Transverse colon (tissue), 4 donors: ENCODE results near the gene EMC9. TPM values are rescaled to one million over a fixed set of nuclear protein-coding genes. Genes with fewer than 3 reads are reported as not detected.
A peak's percentile ranks its signal among the peaks of the same experiment; 100 is the strongest.

Experiments used
- DNase-seq: peaks from one replicate; pipeline ENCODE4 v3.0.0-alpha.2; 2019
- H3K27ac ChIP-seq, 4 donors: fragments of 200-600 bp; sonication (generic); 2 replicates each; pipeline ENCODE4 v1.5.1; 2016 to 2018; ENCODE audit warnings: inconsistent platforms in 4 of 4
- H3K27me3 ChIP-seq: fragments of 200-600 bp; sonication (generic); 2 replicates; pipeline ENCODE4 v1.5.1; 2017; ENCODE audit warnings: inconsistent platforms
- H3K36me3 ChIP-seq, 4 donors: fragments of 200-600 bp; sonication (generic); 2 replicates each; pipeline ENCODE4 v1.5.1; 2017 to 2019; ENCODE audit warnings: inconsistent platforms in 4 of 4
- H3K4me1 ChIP-seq, 4 donors: fragments of 200-600 bp; sonication (generic); 2 replicates each; pipeline ENCODE4 v1.5.1; 2017 to 2020; ENCODE audit warnings: inconsistent platforms in 4 of 4
- H3K4me3 ChIP-seq, 4 donors: fragments of 200-600 bp; sonication (generic); 1 replicate in 1 of 4; 2 replicates in 3 of 4; pipeline versions ENCODE4 v1.5.1 to v1.6.1; 2017 to 2019; ENCODE audit warnings: inconsistent platforms in 4 of 4
- H3K9me3 ChIP-seq, 2 donors: fragments of 200-600 bp; sonication (generic); 2 replicates each; pipeline ENCODE4 v1.5.1; 2017 to 2019; ENCODE audit warnings: inconsistent platforms in 2 of 2
- CTCF ChIP-seq, 5 experiments: fragments of 200-600 bp in 3 of 5; fragments of 450-650 bp in 2 of 5; sonication (generic) in 3 of 5; IDR thresholded peaks; 1 replicate in 2 of 5; 2 replicates in 3 of 5; pipeline ENCODE4 v1.5.1; 2016 to 2017; ENCODE audit warnings: antibody characterized with exemption in 5 of 5, inconsistent platforms in 3 of 5, mild to moderate bottlenecking in 2 of 5, moderate library complexity in 1 of 5
- EP300 ChIP-seq: sonication (generic); formaldehyde crosslinking; IDR thresholded peaks from one replicate; pipeline ENCODE4 v1.6.1; 2017; ENCODE audit warnings: antibody characterized with exemption, low read depth
- POLR2A ChIP-seq: fragments of 450-650 bp; IDR thresholded peaks from one replicate; pipeline ENCODE4 v1.6.1; 2016; ENCODE audit warnings: antibody characterized with exemption, mild to moderate bottlenecking, moderate library complexity
- POLR2AphosphoS5 ChIP-seq, 3 donors: sonication (generic); formaldehyde crosslinking; IDR thresholded peaks; one replicate each; pipeline ENCODE4 v1.6.1; 2016; ENCODE audit warnings: antibody characterized with exemption in 3 of 3
- WGBS, 2 donors: methylation state at CpG; one replicate each; pipeline ENCODE4 v1.1.5; 2018; ENCODE audit warnings: low coverage in 1 of 2; 5-methylcytosine and 5-hydroxymethylcytosine counted together
- in situ Hi-C, 4 donors: fragments of 200-750 bp; cut with MboI; loops; one replicate each; pipeline versions ENCODE4 v1.15.0 to v1.15.1; 2017; ENCODE audit warnings: low sequenced_read_pairs in 3 of 4, low pct_ligation_motif_present in 1 of 4, low pct_unique_long_range_greater_than_20kb in 1 of 4
- intact Hi-C: fragments of 100-400 bp; cut with DNase I; formaldehyde crosslinking; loops from one replicate; pipeline ENCODE4 v1.15.1; 2023; ENCODE audit warnings: low total_unique reads
- total RNA-seq, 4 donors: library from RNA; depleted of rRNA; stranded (reverse); fragments of >200 nt; gene quantifications; one replicate each; pipeline ENCODE4 v1.1.0, GENCODE V29; 2016

EMC9 gene
- total RNA-seq, 4 donors from 2014 or later = 2.2 to 15.4 (median 12.3) TPM; not detected in 1

DNA sequence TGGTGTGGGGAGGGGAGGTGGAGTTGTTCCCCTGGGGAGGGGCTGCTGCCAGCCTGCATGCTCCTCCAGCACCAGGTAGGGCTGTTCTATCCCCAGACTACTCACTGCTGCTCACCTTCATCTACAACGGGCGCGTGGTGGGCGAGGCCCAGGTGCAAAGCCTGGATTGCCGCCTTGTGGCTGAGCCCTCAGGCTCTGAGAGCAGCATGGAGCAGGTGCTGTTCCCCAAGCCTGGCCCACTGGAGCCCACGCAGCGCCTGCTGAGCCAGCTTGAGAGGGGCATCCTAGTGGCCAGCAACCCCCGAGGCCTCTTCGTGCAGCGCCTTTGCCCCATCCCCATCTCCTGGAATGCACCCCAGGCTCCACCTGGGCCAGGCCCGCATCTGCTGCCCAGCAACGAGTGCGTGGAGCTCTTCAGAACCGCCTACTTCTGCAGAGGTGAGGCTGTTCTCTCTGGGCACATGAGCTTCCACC, 23.2 kb upstream of the EMC9 start:
- no peak for DNase-seq
- Histone ChIP-seq H3K9me3 (no peaks in the 10 kb centered on the region), H3K4me3 (no peak overlapping the region), H3K27ac (no peak overlapping the region), H3K4me1 (peaks cover 22 to 32% (median 24%) of the 10 kb centered on the region in 4 donors), H3K36me3 (peaks cover 0 to 50% (median 15%) of the 10 kb centered on the region in 4 donors), H3K27me3 (no peaks in the 10 kb centered on the region)
- intact Hi-C loops = no loop called here
- WGBS, 2 donors = 89% methylated on average over 14 of the region's 14 CpGs; no CpG with 5 or more reads in 1 of the 2 donors
- in situ Hi-C loops = no loop called here
- TF ChIP-seq CTCF (IDR thresholded peaks at IDR 0.05) (no peak), POLR2AphosphoS5 (IDR thresholded peaks at IDR 0.05) (no peak), POLR2A (no peak), EP300 (no peak)

DNA sequence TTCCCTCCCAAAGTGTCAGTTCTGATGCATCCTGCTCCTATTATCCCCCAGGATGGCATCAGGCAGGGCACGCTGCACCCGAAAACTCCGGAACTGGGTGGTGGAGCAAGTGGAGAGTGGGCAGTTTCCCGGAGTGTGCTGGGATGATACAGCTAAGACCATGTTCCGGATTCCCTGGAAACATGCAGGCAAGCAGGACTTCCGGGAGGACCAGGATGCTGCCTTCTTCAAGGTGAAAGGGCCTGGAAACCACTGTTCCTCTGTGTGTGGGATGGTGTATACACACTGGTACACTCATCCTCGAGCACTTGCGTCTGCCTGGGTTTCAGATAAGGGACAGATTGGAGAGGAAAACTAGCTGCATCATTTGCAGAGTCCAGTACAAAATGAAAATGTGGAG, 20.7 kb upstream of the EMC9 start:
- Histone ChIP-seq H3K4me1 (peaks cover 22 to 32% (median 24%) of the 10 kb centered on the region in 4 donors), H3K27me3 (no peaks in the 10 kb centered on the region), H3K4me3 (peak overlapping the region; percentile 36 to 78 (median 64)), H3K9me3 (no peaks in the 10 kb centered on the region), H3K36me3 (peaks cover 0 to 58% (median 21%) of the 10 kb centered on the region in 4 donors), H3K27ac (peak overlapping the region; percentile 91 to 95 (median 94))
- 39 to 50% methylated on average over 2 to 8 of the region's 8 CpGs for WGBS, 2 donors
- TF ChIP-seq POLR2AphosphoS5 (IDR thresholded peaks at IDR 0.05) = no peak
- TF ChIP-seq POLR2A = no peak
- TF ChIP-seq CTCF (IDR thresholded peaks at IDR 0.05) = no peak
- TF ChIP-seq EP300 = no peak
- intact Hi-C loops = no loop called here
- in situ Hi-C loops = no loop called here
- no peak for DNase-seq

DNA sequence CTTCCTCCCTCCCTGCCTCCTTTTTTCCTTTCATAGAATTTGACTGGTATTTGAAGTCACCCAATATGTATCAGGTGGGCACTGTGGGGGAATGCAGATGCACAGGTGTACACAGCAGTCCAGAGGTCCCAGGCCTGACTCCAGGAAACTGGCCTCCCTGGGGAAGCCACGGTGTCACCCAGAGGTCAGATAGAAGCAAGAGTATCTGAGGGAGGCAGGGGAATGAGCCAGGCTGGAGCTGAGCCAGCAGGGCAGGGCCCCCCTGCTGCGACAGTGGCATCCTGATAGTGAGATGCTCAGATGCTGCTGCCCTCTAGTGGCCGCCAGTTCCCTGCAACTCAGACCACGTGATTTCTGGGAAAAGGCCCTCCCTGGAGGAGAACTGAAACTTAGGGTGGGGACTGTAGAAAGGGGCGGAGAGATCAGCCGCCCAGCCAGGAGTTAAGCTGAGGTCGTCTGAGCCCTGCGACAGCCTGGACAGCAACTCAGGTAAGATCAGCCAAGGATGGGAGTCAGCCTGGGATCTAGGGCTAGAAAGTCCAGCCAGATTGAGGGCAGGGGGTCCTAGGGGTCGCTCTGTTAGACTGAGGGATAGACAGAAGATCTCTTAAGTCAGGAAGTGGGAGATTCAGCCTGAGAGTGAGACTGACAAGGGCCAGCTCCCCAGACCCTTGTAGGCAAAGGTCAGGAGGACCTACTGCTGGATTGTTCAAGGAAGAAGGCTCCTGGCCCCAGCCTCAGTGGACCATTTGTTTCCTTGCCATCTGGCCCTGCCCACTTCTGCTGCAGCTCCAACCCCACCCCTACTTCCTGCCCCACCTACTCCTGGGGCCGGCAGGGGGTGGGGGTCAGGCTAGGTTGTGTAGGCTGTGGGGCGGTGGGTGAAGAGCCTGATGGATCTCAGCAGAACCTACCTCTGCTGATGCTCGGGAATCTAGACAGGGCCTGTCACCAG, 19.7 kb upstream of the EMC9 start, which contains the start of gene IRF9:
Gene IRF9 (plus strand): TSS at position 416 of the 955 bp plus-strand sequence. CDS start 880 bp downstream, outside the sequence.
- WGBS, 2 donors = 0 to 2% methylated on average over 2 to 12 of the region's 12 CpGs
- Histone ChIP-seq H3K4me3 (peak within 1 kb of the TSS; percentile 36 to 78 (median 64)), H3K36me3 (peaks cover 0 to 58% (median 23%) of the 10 kb centered on the region in 4 donors), H3K27ac (peak within 1 kb of the TSS; percentile 91 to 95 (median 94)), H3K4me1 (peaks cover 22 to 32% (median 24%) of the 10 kb centered on the region in 4 donors), H3K27me3 (no peaks in the 10 kb centered on the region), H3K9me3 (no peaks in the 10 kb centered on the region)
- intact Hi-C loops (no loop called here), in situ Hi-C loops (no loop called here)
- TF ChIP-seq EP300 (peak; percentile 61), POLR2A (peak; percentile 75), CTCF (IDR thresholded peaks at IDR 0.05) (peak; percentile 93 to 99 (median 96)), POLR2AphosphoS5 (IDR thresholded peaks at IDR 0.05) (peak; percentile 84 to 89 (median 88))
- peak; percentile 98 for DNase-seq

DNA sequence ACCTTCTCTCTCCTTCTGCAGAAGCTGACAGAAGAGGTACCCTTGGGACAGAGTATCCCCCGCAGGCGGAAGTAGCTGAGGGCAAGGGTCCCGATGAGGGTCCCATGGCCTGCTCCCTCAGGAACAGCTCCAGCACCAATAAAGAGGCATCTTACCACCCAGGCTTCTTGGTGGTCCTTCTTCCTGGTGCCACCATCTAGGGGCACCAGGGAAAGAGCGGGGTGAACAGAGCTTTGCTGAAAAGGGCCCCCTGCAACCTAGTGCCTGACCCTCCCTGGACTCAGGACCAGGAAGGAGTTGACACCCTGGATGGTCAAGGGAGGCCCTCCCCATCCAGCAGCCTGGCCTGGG, 19.1 kb upstream of the EMC9 start:
- TF ChIP-seq POLR2A = no peak
- TF ChIP-seq EP300 = no peak
- no peak for TF ChIP-seq CTCF (IDR thresholded peaks at IDR 0.05)
- TF ChIP-seq POLR2AphosphoS5 (IDR thresholded peaks at IDR 0.05) = no peak
- intact Hi-C loops (no loop called here), in situ Hi-C loops (no loop called here)
- H3K9me3 ChIP-seq = no peaks in the 10 kb centered on the region
- no peaks in the 10 kb centered on the region for H3K27me3 ChIP-seq
- H3K36me3 ChIP-seq = peaks cover 0 to 58% (median 24%) of the 10 kb centered on the region in 4 donors
- H3K4me1 ChIP-seq = peaks cover 22 to 32% (median 24%) of the 10 kb centered on the region in 4 donors
- WGBS, 2 donors = 99% methylated on average over 4 of the region's 4 CpGs; no CpG with 5 or more reads in 1 of the 2 donors
- H3K4me3 ChIP-seq = no peak overlapping the region
- H3K27ac ChIP-seq = peak overlapping the region; percentile 91 to 95 (median 94)
- DNase-seq = no peak
